Endothelial cell of umbilical vein (primary cell): ENCODE data around the gene TLR4. TPM values are rescaled to one million over a fixed set of nuclear protein-coding genes. Genes with fewer than 3 reads are reported as not detected.

Experiments
- BruUV-seq: library from RNA; stranded (reverse); fragments of 400-500 nt; replicated peaks from 2 replicates; lab custom pipeline; 2021; lab: Mats Ljungman, UMichigan
- CTCF ChIA-PET: fragments of 300-600, 350-600 bp; sonication (Branson Sonifier 250); formaldehyde crosslinking; loops from one replicate; lab custom pipeline; 2021; ENCODE audit warnings: antibody characterized with exemption, inconsistent platforms; lab: Charles Lee
- POLR2A ChIA-PET: fragments of 300-600, 350-600 bp; sonication (Branson Sonifier 250); formaldehyde crosslinking; loops from one replicate; lab custom pipeline; 2021; ENCODE audit warnings: antibody characterized with exemption, inconsistent platforms; lab: Charles Lee
- DNase-seq: peaks from one replicate; pipeline ENCODE4 v3.0.0-alpha.2; 2011; ENCODE audit warnings: low read depth, low spot score
- FAIRE-seq: peaks from 2 replicates; lab custom pipeline; 2011; peaks lifted over from hg19 to GRCh38; lab: Jason Lieb, UNC
- H2AFZ ChIP-seq: 2 replicates; pipeline ENCODE4 v1.6.0; 2012; ENCODE audit warnings: low read depth, low read length, control low read depth, inconsistent platforms
- H3K27ac ChIP-seq: 2 replicates; pipeline ENCODE4 v1.5.1; 2011; ENCODE audit warnings: low read depth, mild to moderate bottlenecking, control low read depth, low read length, moderate library complexity; ENCODE audit not compliant: insufficient read depth
- H3K27me3 ChIP-seq, 2 experiments: 2 replicates each; pipeline versions ENCODE4 v1.6.0 to v1.6.1; 2011; ENCODE audit warnings: low read length in 2 of 2, mixed read lengths in 1 of 2; ENCODE audit not compliant: control insufficient read depth in 2 of 2, insufficient read depth in 2 of 2
- H3K36me3 ChIP-seq, 2 experiments: 2 replicates in 1 of 2; 3 replicates in 1 of 2; pipeline ENCODE4 v1.5.1; 2011; ENCODE audit warnings: low read length in 2 of 2, mild to moderate bottlenecking in 1 of 2, moderate library complexity in 1 of 2; ENCODE audit not compliant: control insufficient read depth in 2 of 2, insufficient read depth in 2 of 2; ENCODE audit errors: extremely low read depth in 1 of 2
- H3K4me1 ChIP-seq: 3 replicates; pipeline ENCODE4 v1.5.1; 2011; ENCODE audit warnings: mild to moderate bottlenecking, low read length; ENCODE audit not compliant: control insufficient read depth, insufficient read depth; ENCODE audit errors: extremely low read depth
- H3K4me2 ChIP-seq: 2 replicates; pipeline ENCODE4 v1.6.1; 2011; ENCODE audit warnings: low read length, control low read depth, mixed read lengths; ENCODE audit not compliant: insufficient read depth
- H3K4me3 ChIP-seq, 3 experiments: fragments of 200-600 bp in 1 of 3; sonication (generic), shearing (Covaris generic) in 1 of 3; replicated peaks in 1 of 3; 2 replicates each; pipeline ENCODE4 v1.5.1; 2011 to 2016; ENCODE audit warnings: control low read depth in 3 of 3, low read length in 3 of 3, mild to moderate bottlenecking in 2 of 3, inconsistent platforms in 1 of 3, low read depth in 1 of 3, moderate library complexity in 1 of 3; ENCODE audit not compliant: insufficient read depth in 1 of 3
- H3K79me2 ChIP-seq: 2 replicates; pipeline ENCODE4 v1.6.0; 2012; ENCODE audit warnings: low read length, inconsistent platforms; ENCODE audit not compliant: control insufficient read depth, insufficient read depth
- H3K9ac ChIP-seq: replicated peaks from 2 replicates; pipeline ENCODE3; 2011; ENCODE audit warnings: low read length, control low read depth; ENCODE audit not compliant: insufficient read depth; ENCODE audit errors: extremely low read depth
- H3K9me1 ChIP-seq: replicated peaks from 3 replicates; pipeline ENCODE4 v1.6.0; 2011; ENCODE audit warnings: mild to moderate bottlenecking, low read length; ENCODE audit not compliant: control insufficient read depth, insufficient read depth; ENCODE audit errors: extremely low read depth
- H3K9me3 ChIP-seq: replicated peaks from 2 replicates; pipeline ENCODE4 v1.5.1; 2012; ENCODE audit warnings: low read length, inconsistent platforms; ENCODE audit not compliant: control insufficient read depth, insufficient read depth
- H4K20me1 ChIP-seq: replicated peaks from 2 replicates; pipeline ENCODE3; 2011; ENCODE audit warnings: mild to moderate bottlenecking, low read length; ENCODE audit not compliant: control insufficient read depth, insufficient read depth; ENCODE audit errors: extremely low read depth
- EZH2 ChIP-seq: IDR thresholded peaks from 2 replicates; pipeline ENCODE4 v1.6.1; 2012; ENCODE audit warnings: borderline replicate concordance, low read depth, mild to moderate bottlenecking, moderate library complexity, low read length, inconsistent platforms; ENCODE audit not compliant: severe bottlenecking
- FOS ChIP-seq: IDR thresholded peaks from 2 replicates; pipeline ENCODE4 v1.6.1; 2011; ENCODE audit warnings: mild to moderate bottlenecking, low read length, moderate library complexity, borderline replicate concordance; ENCODE audit not compliant: insufficient read depth
- GATA2 ChIP-seq: IDR thresholded peaks from 2 replicates; pipeline ENCODE4 v1.7.0; 2011; ENCODE audit warnings: low read depth, mild to moderate bottlenecking, moderate library complexity, mixed read lengths, low read length; ENCODE audit not compliant: insufficient read length, insufficient read depth
- JUN ChIP-seq: IDR thresholded peaks from 2 replicates; pipeline ENCODE4 v1.6.1; 2011; ENCODE audit warnings: borderline replicate concordance, low read depth; ENCODE audit not compliant: insufficient read length, insufficient read depth
- MYC ChIP-seq: IDR thresholded peaks from one replicate; pipeline ENCODE4 v1.6.1; 2011; ENCODE audit warnings: mild to moderate bottlenecking, low read depth, low read length
- POLR2A ChIP-seq: IDR thresholded peaks from 2 replicates; pipeline ENCODE4 v1.6.1; 2012; ENCODE audit warnings: low read depth, mild to moderate bottlenecking, control low read depth, low read length
- POLR2AphosphoS5 ChIP-seq: IDR thresholded peaks from 2 replicates; pipeline ENCODE4 v1.6.1; 2012; ENCODE audit warnings: low read depth, mild to moderate bottlenecking, control low read depth, low read length, moderate library complexity; ENCODE audit not compliant: insufficient read depth
- dilution Hi-C: fragments of 300-500 bp; cut with MboI; formaldehyde crosslinking; loops from one replicate; pipeline ENCODE4 v1.15.0; 2019; ENCODE audit warnings: low sequenced_read_pairs; ENCODE audit not compliant: extremely low pct_ligation_motif_present
- intact Hi-C: fragments of 100-400 bp; cut with micrococcal nuclease; formaldehyde crosslinking; loops from one replicate; pipeline ENCODE4 v1.10.0; 2022
- polyA plus RNA-seq, 4 experiments: library from polyadenylated mRNA; depleted of rRNA in 3 of 4; stranded (reverse) in 3 of 4; unstranded in 1 of 4; fragments of >200 nt; gene quantifications; 2 replicates each; pipeline versions ENCODE4 v1.2.1 to v1.2.3, GENCODE V29; 2011 to 2012; ENCODE audit warnings: missing spikeins in 1 of 4
- total RNA-seq: library from RNA; stranded (reverse); gene quantifications from 2 replicates; pipeline ENCODE4 v1.2.3, GENCODE V29; 2021
- TF ChIP-seq, protein P1 (sequence below), 2 donors: IDR thresholded peaks; 1 replicate in 1 of 2; 2 replicates in 1 of 2; pipeline ENCODE4 v1.5.1; 2011; ENCODE audit warnings: low read length in 2 of 2, mild to moderate bottlenecking in 2 of 2, moderate library complexity in 2 of 2, control low read depth in 1 of 2, inconsistent platforms in 1 of 2, low read depth in 1 of 2; ENCODE audit not compliant: insufficient read depth in 1 of 2; ENCODE audit errors: extremely low read depth in 1 of 2
- TF ChIP-seq, protein P2 (sequence below): IDR thresholded peaks from 2 replicates; pipeline ENCODE4 v1.6.1; 2011; ENCODE audit not compliant: insufficient read depth, insufficient read length

The TLR4 gene
- total and polyA plus RNA-seq, 2 donors (not counting 3 experiments of a cell fraction or from before 2014, with no cell fraction given): 18.2 to 38.6 TPM

DNA sequence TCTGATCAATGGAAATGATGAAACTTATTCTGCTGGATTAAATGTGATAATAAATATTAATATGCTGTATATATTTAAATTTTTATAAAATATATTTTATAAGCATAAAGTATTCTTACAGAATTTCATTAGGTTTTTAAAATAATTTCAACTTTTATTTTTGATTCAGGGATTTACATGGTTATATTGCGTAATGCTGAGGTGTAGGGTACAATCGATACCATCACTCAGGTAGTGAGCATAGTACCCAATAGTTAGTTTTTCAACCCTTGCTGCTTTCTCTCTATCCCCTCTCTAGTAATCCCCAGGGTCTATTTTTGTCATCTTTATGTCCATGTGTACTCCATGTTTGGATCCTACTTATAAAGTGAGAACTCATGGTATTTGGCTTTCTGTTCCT lies 5.7 kb downstream of the TLR4 start:
- TF ChIP-seq POLR2A (no peak), GATA2 (no peak), POLR2AphosphoS5 (no peak), EZH2 (no peak), MYC (no peak), FOS (no peak), JUN (no peak)
- TF ChIP-seq, protein P1, sequence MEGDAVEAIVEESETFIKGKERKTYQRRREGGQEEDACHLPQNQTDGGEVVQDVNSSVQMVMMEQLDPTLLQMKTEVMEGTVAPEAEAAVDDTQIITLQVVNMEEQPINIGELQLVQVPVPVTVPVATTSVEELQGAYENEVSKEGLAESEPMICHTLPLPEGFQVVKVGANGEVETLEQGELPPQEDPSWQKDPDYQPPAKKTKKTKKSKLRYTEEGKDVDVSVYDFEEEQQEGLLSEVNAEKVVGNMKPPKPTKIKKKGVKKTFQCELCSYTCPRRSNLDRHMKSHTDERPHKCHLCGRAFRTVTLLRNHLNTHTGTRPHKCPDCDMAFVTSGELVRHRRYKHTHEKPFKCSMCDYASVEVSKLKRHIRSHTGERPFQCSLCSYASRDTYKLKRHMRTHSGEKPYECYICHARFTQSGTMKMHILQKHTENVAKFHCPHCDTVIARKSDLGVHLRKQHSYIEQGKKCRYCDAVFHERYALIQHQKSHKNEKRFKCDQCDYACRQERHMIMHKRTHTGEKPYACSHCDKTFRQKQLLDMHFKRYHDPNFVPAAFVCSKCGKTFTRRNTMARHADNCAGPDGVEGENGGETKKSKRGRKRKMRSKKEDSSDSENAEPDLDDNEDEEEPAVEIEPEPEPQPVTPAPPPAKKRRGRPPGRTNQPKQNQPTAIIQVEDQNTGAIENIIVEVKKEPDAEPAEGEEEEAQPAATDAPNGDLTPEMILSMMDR (IDR thresholded peaks at IDR 0.05; ENCODE audit: extremely low read depth in 1 of 2, insufficient read depth in 1 of 2, low read depth in 1 of 2, low read length in 2 of 2): no peak
- TF ChIP-seq, protein P2, sequence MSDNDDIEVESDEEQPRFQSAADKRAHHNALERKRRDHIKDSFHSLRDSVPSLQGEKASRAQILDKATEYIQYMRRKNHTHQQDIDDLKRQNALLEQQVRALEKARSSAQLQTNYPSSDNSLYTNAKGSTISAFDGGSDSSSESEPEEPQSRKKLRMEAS: no peak
- Histone ChIP-seq H3K36me3 (peaks cover 20 to 41% of the 10 kb centered on the region in 2 experiments), H4K20me1 (no peaks in the 10 kb centered on the region), H3K4me3 (no peak overlapping the region), H3K9me1 (no peaks in the 10 kb centered on the region), H3K4me1 (peaks cover 32% of the 10 kb centered on the region), H3K27ac (no peak overlapping the region), H3K4me2 (no peak overlapping the region), H3K27me3 (no peaks in the 10 kb centered on the region), H2AFZ (no peak overlapping the region), H3K79me2 (peaks cover 46% of the 10 kb centered on the region), H3K9me3 (no peaks in the 10 kb centered on the region), H3K9ac (no peak overlapping the region)
- intact Hi-C loops: loop anchor here (5.0 kb wide), 1 partner anchor 817 kb away; no protein-coding TSS in a partner anchor
- BruUV-seq: no TSS peak
- dilution Hi-C loops: no loop called here
- CTCF ChIA-PET: no interaction called here
- DNase-seq (no peak), FAIRE-seq (no peak)
- POLR2A ChIA-PET: interaction anchor here (0.5 kb wide), 1 partner anchor 27 kb away, joined by 6 read pairs; no protein-coding TSS in a partner anchor
